Measurements from ENCODE around the gene ASIC1. TPM values are rescaled to one million over a fixed set of nuclear protein-coding genes. Genes with fewer than 3 reads are reported as not detected.
A peak's percentile ranks its signal among the peaks of the same experiment; 100 is the strongest.

Gene ASIC1
- total RNA-seq, 4 donors from 2014 or later, result 0.59 to 2.2 (median 1.5) TPM

DNA sequence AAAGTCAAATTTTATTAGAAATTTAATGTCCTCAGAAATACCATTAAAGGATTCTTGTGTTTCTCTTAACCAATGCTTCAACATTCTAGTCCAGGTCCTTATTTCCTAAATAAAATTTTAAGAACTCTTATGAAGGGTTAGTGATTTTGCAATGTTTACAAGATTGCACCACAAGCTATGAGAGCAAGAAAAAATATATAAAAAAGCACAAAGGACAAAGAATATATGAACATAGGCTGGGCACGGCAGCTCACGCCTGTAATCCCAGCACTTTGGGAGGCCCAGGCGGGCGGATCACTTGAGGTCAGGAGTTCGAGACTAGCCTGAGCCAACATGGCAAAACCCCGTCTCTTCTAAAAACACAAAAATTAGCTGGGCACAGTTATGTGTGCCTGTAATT lies 39.8 kb upstream of the ASIC1 start:
- no peak for DNase-seq (ENCODE audit: low spot score in 2 of 2)
- Histone ChIP-seq H3K4me1 (peaks cover 12% of the 10 kb centered on the region), H3K27me3 (no peaks in the 10 kb centered on the region), H3K4me3 (no peak overlapping the region), H3K27ac (peak overlapping the region; percentile 42), H3K36me3 (no peaks in the 10 kb centered on the region), H3K9me3 (no peaks in the 10 kb centered on the region)
- 79% methylated on average over 6 of the region's 6 CpGs for WGBS
- TF ChIP-seq, protein P1, sequence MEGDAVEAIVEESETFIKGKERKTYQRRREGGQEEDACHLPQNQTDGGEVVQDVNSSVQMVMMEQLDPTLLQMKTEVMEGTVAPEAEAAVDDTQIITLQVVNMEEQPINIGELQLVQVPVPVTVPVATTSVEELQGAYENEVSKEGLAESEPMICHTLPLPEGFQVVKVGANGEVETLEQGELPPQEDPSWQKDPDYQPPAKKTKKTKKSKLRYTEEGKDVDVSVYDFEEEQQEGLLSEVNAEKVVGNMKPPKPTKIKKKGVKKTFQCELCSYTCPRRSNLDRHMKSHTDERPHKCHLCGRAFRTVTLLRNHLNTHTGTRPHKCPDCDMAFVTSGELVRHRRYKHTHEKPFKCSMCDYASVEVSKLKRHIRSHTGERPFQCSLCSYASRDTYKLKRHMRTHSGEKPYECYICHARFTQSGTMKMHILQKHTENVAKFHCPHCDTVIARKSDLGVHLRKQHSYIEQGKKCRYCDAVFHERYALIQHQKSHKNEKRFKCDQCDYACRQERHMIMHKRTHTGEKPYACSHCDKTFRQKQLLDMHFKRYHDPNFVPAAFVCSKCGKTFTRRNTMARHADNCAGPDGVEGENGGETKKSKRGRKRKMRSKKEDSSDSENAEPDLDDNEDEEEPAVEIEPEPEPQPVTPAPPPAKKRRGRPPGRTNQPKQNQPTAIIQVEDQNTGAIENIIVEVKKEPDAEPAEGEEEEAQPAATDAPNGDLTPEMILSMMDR (IDR thresholded peaks at IDR 0.05), result no peak
- TF ChIP-seq POLR2AphosphoS5 (IDR thresholded peaks at IDR 0.05) (no peak), EP300 (IDR thresholded peaks at IDR 0.05) (no peak), POLR2A (IDR thresholded peaks at IDR 0.05) (no peak)

DNA sequence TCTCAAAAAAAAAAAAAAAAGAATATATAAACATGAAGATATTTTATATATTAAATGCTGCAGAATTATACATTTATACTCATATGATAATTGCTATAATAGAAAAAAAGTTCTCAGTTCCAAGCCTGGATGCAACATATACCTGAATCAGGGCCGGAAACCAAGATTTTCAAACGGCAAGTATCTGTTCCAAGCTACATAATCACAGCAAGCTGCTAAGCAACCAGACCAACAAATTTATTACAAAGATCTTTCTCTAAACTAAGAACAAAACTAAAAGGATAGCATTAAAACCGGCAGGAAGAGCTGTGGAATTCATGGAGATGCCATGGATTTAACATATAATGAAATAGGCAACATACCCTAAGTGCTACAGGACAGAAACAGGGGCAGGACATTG lies 39.2 kb upstream of the ASIC1 start:
- no peak overlapping the region for H3K4me3 ChIP-seq
- no peak for TF ChIP-seq EP300 (IDR thresholded peaks at IDR 0.05)
- TF ChIP-seq POLR2AphosphoS5 (IDR thresholded peaks at IDR 0.05), result no peak
- TF ChIP-seq, protein P1 (IDR thresholded peaks at IDR 0.05), result no peak
- no peak for TF ChIP-seq POLR2A (IDR thresholded peaks at IDR 0.05)
- H3K4me1 ChIP-seq, result peaks cover 12% of the 10 kb centered on the region
- H3K27ac ChIP-seq, result peak overlapping the region; percentile 42
- no peak for DNase-seq (ENCODE audit: low spot score in 2 of 2)
- no peaks in the 10 kb centered on the region for H3K36me3 ChIP-seq
- no peaks in the 10 kb centered on the region for H3K9me3 ChIP-seq
- no peaks in the 10 kb centered on the region for H3K27me3 ChIP-seq
- WGBS, result 68% methylated on average over 3 of the region's 3 CpGs

DNA sequence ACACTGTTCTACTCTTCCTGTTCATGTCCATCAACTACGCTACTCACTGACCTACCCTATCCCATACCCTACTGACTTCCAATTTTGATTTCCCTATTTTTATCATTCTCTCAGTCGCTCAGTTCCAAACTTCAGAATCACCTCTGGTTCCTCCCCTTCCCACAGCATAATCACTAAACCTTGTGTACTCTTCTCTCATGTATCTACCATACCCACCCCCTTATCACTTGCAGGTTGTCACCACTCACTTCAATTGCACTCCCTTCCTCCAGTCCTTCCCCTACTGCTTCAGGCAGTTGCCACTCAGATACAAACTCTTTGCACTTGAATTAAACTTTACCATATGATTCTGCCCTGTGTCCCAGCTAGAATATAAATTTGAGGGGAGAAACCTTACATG lies 38.4 kb upstream of the ASIC1 start:
- no peak for DNase-seq (ENCODE audit: low spot score in 2 of 2)
- Histone ChIP-seq H3K27me3 (no peaks in the 10 kb centered on the region), H3K9me3 (no peaks in the 10 kb centered on the region), H3K27ac (no peak overlapping the region), H3K4me3 (no peak overlapping the region), H3K4me1 (peaks cover 12% of the 10 kb centered on the region), H3K36me3 (no peaks in the 10 kb centered on the region)
- TF ChIP-seq EP300 (IDR thresholded peaks at IDR 0.05) (no peak), POLR2AphosphoS5 (IDR thresholded peaks at IDR 0.05) (no peak), POLR2A (IDR thresholded peaks at IDR 0.05) (no peak)
- TF ChIP-seq, protein P1 (IDR thresholded peaks at IDR 0.05), result no peak
- WGBS, result 99% methylated on average over 2 of the region's 2 CpGs

DNA sequence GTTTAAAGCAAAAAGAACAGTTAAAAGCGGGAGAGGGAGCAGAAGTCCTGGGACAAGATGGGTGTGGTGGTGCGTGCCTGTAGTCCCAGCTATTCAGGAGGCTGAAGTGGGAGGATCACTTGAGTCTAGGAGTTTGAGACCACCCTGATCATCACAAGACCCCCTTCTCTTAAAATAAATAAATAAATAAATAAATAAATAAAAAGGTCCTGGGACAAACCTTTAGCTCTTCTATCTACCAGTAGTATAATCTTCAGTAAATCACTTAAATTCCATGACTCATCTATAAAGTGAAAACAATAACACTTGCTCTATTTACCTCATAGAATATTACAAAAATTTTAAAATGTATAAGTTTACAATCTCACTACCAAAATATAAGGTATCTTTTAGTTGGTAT lies 37.9 kb upstream of the ASIC1 start:
- H3K9me3 ChIP-seq, result no peaks in the 10 kb centered on the region
- H3K36me3 ChIP-seq, result no peaks in the 10 kb centered on the region
- no peak overlapping the region for H3K4me3 ChIP-seq
- 94% methylated on average over 2 of the region's 2 CpGs for WGBS
- DNase-seq (ENCODE audit: low spot score in 2 of 2), result no peak
- no peaks in the 10 kb centered on the region for H3K27me3 ChIP-seq
- TF ChIP-seq POLR2A (IDR thresholded peaks at IDR 0.05), result no peak
- no peak overlapping the region for H3K27ac ChIP-seq
- H3K4me1 ChIP-seq, result peaks cover 18% of the 10 kb centered on the region

DNA sequence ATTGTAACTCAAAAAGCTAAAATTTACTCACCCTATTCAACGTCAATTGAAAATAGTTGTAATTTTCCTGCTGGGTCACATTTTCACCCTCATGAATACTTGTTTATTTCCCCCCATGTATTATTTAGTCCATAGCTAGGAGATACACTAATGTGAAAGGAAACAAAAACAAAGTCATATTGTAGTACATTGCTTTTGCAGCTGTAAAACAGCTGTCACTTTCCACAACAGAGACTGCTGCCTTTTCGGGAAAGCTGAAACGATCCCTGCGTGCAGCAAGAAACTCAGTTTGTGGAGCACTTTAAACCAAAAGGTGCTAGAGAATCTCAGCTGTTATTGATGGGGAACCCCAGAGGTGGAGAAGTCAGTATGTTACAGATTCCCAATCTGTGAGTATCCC lies 36.4 kb upstream of the ASIC1 start:
- H3K27me3 ChIP-seq, result no peaks in the 10 kb centered on the region
- no peaks in the 10 kb centered on the region for H3K9me3 ChIP-seq
- TF ChIP-seq EP300 (IDR thresholded peaks at IDR 0.05), result no peak
- TF ChIP-seq POLR2A (IDR thresholded peaks at IDR 0.05), result no peak
- no peak for TF ChIP-seq POLR2AphosphoS5 (IDR thresholded peaks at IDR 0.05)
- TF ChIP-seq, protein P1 (IDR thresholded peaks at IDR 0.05), result no peak
- no peak for DNase-seq (ENCODE audit: low spot score in 2 of 2)
- no peak overlapping the region for H3K4me3 ChIP-seq
- H3K27ac ChIP-seq, result no peak overlapping the region
- peaks cover 22% of the 10 kb centered on the region for H3K4me1 ChIP-seq
- no peaks in the 10 kb centered on the region for H3K36me3 ChIP-seq
- 65% methylated on average over 4 of the region's 4 CpGs for WGBS

DNA sequence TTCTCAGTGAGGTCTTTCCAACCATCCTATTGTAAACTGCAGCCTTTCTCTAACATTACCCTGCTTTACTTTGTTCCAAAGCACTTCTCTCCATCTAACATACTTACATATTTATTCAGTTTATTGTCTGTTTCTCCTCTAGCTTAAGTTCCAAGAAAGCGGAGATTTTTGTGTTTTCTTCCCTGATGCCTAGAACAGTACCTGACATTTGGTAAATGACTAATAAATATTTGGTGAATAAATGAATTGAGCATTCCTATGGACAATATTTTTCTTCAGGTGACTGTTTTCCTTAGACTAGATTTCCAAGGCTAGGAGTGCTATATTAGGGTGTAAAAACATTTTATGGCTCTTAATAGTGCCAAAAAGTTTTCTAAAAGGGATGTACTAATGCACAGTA lies 34.5 kb upstream of the ASIC1 start:
- WGBS, result 85% methylated on average over 1 of the region's 1 CpG

More for the DNA sequence above, 34.5 kb upstream of the ASIC1 start:
- H3K27me3 ChIP-seq, result no peaks in the 10 kb centered on the region
- H3K9me3 ChIP-seq, result no peaks in the 10 kb centered on the region
- H3K36me3 ChIP-seq, result no peaks in the 10 kb centered on the region
- TF ChIP-seq, protein P1 (IDR thresholded peaks at IDR 0.05), result no peak
- TF ChIP-seq EP300 (IDR thresholded peaks at IDR 0.05) (no peak), POLR2AphosphoS5 (IDR thresholded peaks at IDR 0.05) (no peak), POLR2A (IDR thresholded peaks at IDR 0.05) (no peak)
- H3K27ac ChIP-seq, result no peak overlapping the region
- no peak for DNase-seq (ENCODE audit: low spot score in 2 of 2)
- peaks cover 10% of the 10 kb centered on the region for H3K4me1 ChIP-seq
- no peak overlapping the region for H3K4me3 ChIP-seq
